ENCODE measurements around the gene XYLB.

Gene XYLB

GRCh38 chr3:38375072-38375471 lies 28.5 kb downstream of the XYLB start:
- no peak overlapping the region for H2BK120ac ChIP-seq (ENCODE audit: low read depth, low read length)
- WGBS, 2 donors (ENCODE audit: extremely low coverage in 2 of 2, insufficient read length in 2 of 2, insufficient replicate concordance in 1 of 2) = no CpG with 5 or more reads among the region's 6 CpGs
- no peak overlapping the region for H3K4me2 ChIP-seq (ENCODE audit: insufficient read depth, low read length, poor library complexity, severe bottlenecking)
- peak overlapping the region; percentile 73 for H4K8ac ChIP-seq (ENCODE audit: low read depth, low read length)
- H3K79me1 ChIP-seq (ENCODE audit: low read depth, low read length) = no peaks in the 10 kb centered on the region
- no peak overlapping the region for H3K23ac ChIP-seq (ENCODE audit: low read depth, low read length, poor library complexity)
- peak overlapping the region; percentile 12 for H3K18ac ChIP-seq (ENCODE audit: low read length)
- no peak overlapping the region for H3K14ac ChIP-seq (ENCODE audit: low read length)
- no peak overlapping the region for H2AK5ac ChIP-seq (ENCODE audit: low read depth, low read length)
- no peak overlapping the region for H2BK12ac ChIP-seq (ENCODE audit: low read length)
- no peaks in the 10 kb centered on the region for H3K9me3 ChIP-seq (replicated peaks in 1 of 2; ENCODE audit: control insufficient read depth in 2 of 2, insufficient read depth in 1 of 2, low read depth in 1 of 2, low read length in 2 of 2)
- no peak overlapping the region for H2BK15ac ChIP-seq (ENCODE audit: low read length)
- H2AFZ ChIP-seq (ENCODE audit: low read length) = no peak overlapping the region
- H3K4me3 ChIP-seq (ENCODE audit: low read length in 2 of 2) = peak overlapping the region in 1 of 2 donors; percentile 10
- no peak for DNase-seq (ENCODE audit: low spot score)
- no peak overlapping the region for H3K4ac ChIP-seq (ENCODE audit: low read length)
- H3K9ac ChIP-seq (ENCODE audit: low read depth, low read length, poor library complexity) = peak overlapping the region; percentile 21
- no peak overlapping the region for H4K91ac ChIP-seq (ENCODE audit: low read depth, low read length, poor library complexity)
- H3K27me3 ChIP-seq (ENCODE audit: control insufficient read depth in 3 of 3, insufficient read depth in 3 of 3, low read depth in 1 of 3, low read length in 3 of 3) = no peaks in the 10 kb centered on the region
- H3K27ac ChIP-seq (replicated peaks; ENCODE audit: low read length) = no peak overlapping the region
- H3K4me1 ChIP-seq (ENCODE audit: control insufficient read depth in 2 of 2, insufficient read depth in 1 of 2, low read depth in 1 of 2, low read length in 2 of 2) = no peaks in the 10 kb centered on the region
- no peak overlapping the region for H2BK5ac ChIP-seq (ENCODE audit: low read length)
- H3K36me3 ChIP-seq (replicated peaks in 1 of 2; ENCODE audit: control insufficient read depth in 2 of 2, insufficient read depth in 2 of 2, low read length in 2 of 2) = peaks cover 17 to 94% of the 10 kb centered on the region in 2 donors

GRCh38 chr3:38375488-38376097 lies 29.0 kb downstream of the XYLB start:
- Histone ChIP-seq H2BK12ac (ENCODE audit: low read length) (no peak overlapping the region), H3K4ac (ENCODE audit: low read length) (no peak overlapping the region), H2BK120ac (ENCODE audit: low read depth, low read length) (no peak overlapping the region), H3K9me3 (replicated peaks in 1 of 2; ENCODE audit: control insufficient read depth in 2 of 2, insufficient read depth in 1 of 2, low read depth in 1 of 2, low read length in 2 of 2) (no peaks in the 10 kb centered on the region), H4K8ac (ENCODE audit: low read depth, low read length) (no peak overlapping the region), H3K27ac (replicated peaks; ENCODE audit: low read length) (no peak overlapping the region), H3K4me3 (ENCODE audit: low read length in 2 of 2) (no peak overlapping the region), H2BK5ac (ENCODE audit: low read length) (no peak overlapping the region), H2AK5ac (ENCODE audit: low read depth, low read length) (no peak overlapping the region), H3K14ac (ENCODE audit: low read length) (no peak overlapping the region), H2BK15ac (ENCODE audit: low read length) (no peak overlapping the region), H3K4me1 (ENCODE audit: control insufficient read depth in 2 of 2, insufficient read depth in 1 of 2, low read depth in 1 of 2, low read length in 2 of 2) (no peaks in the 10 kb centered on the region), H3K18ac (ENCODE audit: low read length) (no peak overlapping the region), H3K79me1 (ENCODE audit: low read depth, low read length) (no peaks in the 10 kb centered on the region), H3K36me3 (replicated peaks in 1 of 2; ENCODE audit: control insufficient read depth in 2 of 2, insufficient read depth in 2 of 2, low read length in 2 of 2) (peaks cover 19 to 94% of the 10 kb centered on the region in 2 donors), H3K27me3 (ENCODE audit: control insufficient read depth in 3 of 3, insufficient read depth in 3 of 3, low read depth in 1 of 3, low read length in 3 of 3) (no peaks in the 10 kb centered on the region), H3K4me2 (ENCODE audit: insufficient read depth, low read length, poor library complexity, severe bottlenecking) (no peak overlapping the region), H3K23ac (ENCODE audit: low read depth, low read length, poor library complexity) (no peak overlapping the region), H2AFZ (ENCODE audit: low read length) (no peak overlapping the region), H4K91ac (ENCODE audit: low read depth, low read length, poor library complexity) (no peak overlapping the region), H3K9ac (ENCODE audit: low read depth, low read length, poor library complexity) (no peak overlapping the region)
- DNase-seq (ENCODE audit: low spot score) = no peak
- no CpG with 5 or more reads among the region's 8 CpGs for WGBS, 2 donors (ENCODE audit: extremely low coverage in 2 of 2, insufficient read length in 2 of 2, insufficient replicate concordance in 1 of 2)

- Histone ChIP-seq H3K4me2 (ENCODE audit: insufficient read depth, low read length, poor library complexity, severe bottlenecking) (no peak overlapping the region), H2BK15ac (ENCODE audit: low read length) (no peak overlapping the region), H3K79me1 (ENCODE audit: low read depth, low read length) (no peaks in the 10 kb centered on the region), H4K8ac (ENCODE audit: low read depth, low read length) (no peak overlapping the region), H2AK5ac (ENCODE audit: low read depth, low read length) (no peak overlapping the region), H3K14ac (ENCODE audit: low read length) (no peak overlapping the region), H3K18ac (ENCODE audit: low read length) (no peak overlapping the region), H3K4me1 (ENCODE audit: control insufficient read depth in 2 of 2, insufficient read depth in 1 of 2, low read depth in 1 of 2, low read length in 2 of 2) (no peaks in the 10 kb centered on the region), H2BK5ac (ENCODE audit: low read length) (no peak overlapping the region), H3K27me3 (ENCODE audit: control insufficient read depth in 3 of 3, insufficient read depth in 3 of 3, low read depth in 1 of 3, low read length in 3 of 3) (no peaks in the 10 kb centered on the region), H2AFZ (ENCODE audit: low read length) (no peak overlapping the region), H2BK120ac (ENCODE audit: low read depth, low read length) (no peak overlapping the region), H2BK12ac (ENCODE audit: low read length) (no peak overlapping the region), H4K91ac (ENCODE audit: low read depth, low read length, poor library complexity) (no peak overlapping the region), H3K9me3 (replicated peaks in 1 of 2; ENCODE audit: control insufficient read depth in 2 of 2, insufficient read depth in 1 of 2, low read depth in 1 of 2, low read length in 2 of 2) (no peaks in the 10 kb centered on the region), H3K27ac (replicated peaks; ENCODE audit: low read length) (no peak overlapping the region), H3K4me3 (ENCODE audit: low read length in 2 of 2) (no peak overlapping the region), H3K9ac (ENCODE audit: low read depth, low read length, poor library complexity) (no peak overlapping the region), H3K36me3 (replicated peaks in 1 of 2; ENCODE audit: control insufficient read depth in 2 of 2, insufficient read depth in 2 of 2, low read length in 2 of 2) (peaks cover 19 to 93% of the 10 kb centered on the region in 2 donors), H3K4ac (ENCODE audit: low read length) (no peak overlapping the region), H3K23ac (ENCODE audit: low read depth, low read length, poor library complexity) (no peak overlapping the region)
- DNase-seq (ENCODE audit: low spot score) = no peak
- WGBS, 2 donors (ENCODE audit: extremely low coverage in 2 of 2, insufficient read length in 2 of 2, insufficient replicate concordance in 1 of 2) = no CpG with 5 or more reads among the region's 8 CpGs
Measured at GRCh38 chr3:38376098-38376816, 29.7 kb downstream of the XYLB start.

- H2BK15ac ChIP-seq (ENCODE audit: low read length) = no peak overlapping the region
Measured at GRCh38 chr3:38379201-38379770, 32.7 kb downstream of the XYLB start.

More at GRCh38 chr3:38379201-38379770, 32.7 kb downstream of the XYLB start:
- H3K27ac ChIP-seq (replicated peaks; ENCODE audit: low read length) = no peak overlapping the region
- no peaks in the 10 kb centered on the region for H3K27me3 ChIP-seq (ENCODE audit: control insufficient read depth in 3 of 3, insufficient read depth in 3 of 3, low read depth in 1 of 3, low read length in 3 of 3)
- H2AK5ac ChIP-seq (ENCODE audit: low read depth, low read length) = no peak overlapping the region
- H3K4ac ChIP-seq (ENCODE audit: low read length) = no peak overlapping the region
- no peak overlapping the region for H3K4me2 ChIP-seq (ENCODE audit: insufficient read depth, low read length, poor library complexity, severe bottlenecking)
- H2BK120ac ChIP-seq (ENCODE audit: low read depth, low read length) = no peak overlapping the region
- no peaks in the 10 kb centered on the region for H3K4me1 ChIP-seq (ENCODE audit: control insufficient read depth in 2 of 2, insufficient read depth in 1 of 2, low read depth in 1 of 2, low read length in 2 of 2)
- WGBS, 2 donors (ENCODE audit: extremely low coverage in 2 of 2, insufficient read length in 2 of 2, insufficient replicate concordance in 1 of 2) = no CpG with 5 or more reads among the region's 7 CpGs
- peaks cover 12 to 74% of the 10 kb centered on the region in 2 donors for H3K36me3 ChIP-seq (replicated peaks in 1 of 2; ENCODE audit: control insufficient read depth in 2 of 2, insufficient read depth in 2 of 2, low read length in 2 of 2)
- H2BK12ac ChIP-seq (ENCODE audit: low read length) = no peak overlapping the region
- H2BK5ac ChIP-seq (ENCODE audit: low read length) = no peak overlapping the region
- no peak overlapping the region for H3K18ac ChIP-seq (ENCODE audit: low read length)
- no peaks in the 10 kb centered on the region for H3K79me1 ChIP-seq (ENCODE audit: low read depth, low read length)
- no peak overlapping the region for H4K91ac ChIP-seq (ENCODE audit: low read depth, low read length, poor library complexity)
- peaks cover 0 to 3% of the 10 kb centered on the region in 2 donors for H3K9me3 ChIP-seq (replicated peaks in 1 of 2; ENCODE audit: control insufficient read depth in 2 of 2, insufficient read depth in 1 of 2, low read depth in 1 of 2, low read length in 2 of 2)
- H2AFZ ChIP-seq (ENCODE audit: low read length) = no peak overlapping the region
- DNase-seq (ENCODE audit: low spot score) = no peak
- no peak overlapping the region for H3K14ac ChIP-seq (ENCODE audit: low read length)
- H3K4me3 ChIP-seq (ENCODE audit: low read length in 2 of 2) = no peak overlapping the region
- no peak overlapping the region for H3K23ac ChIP-seq (ENCODE audit: low read depth, low read length, poor library complexity)
- no peak overlapping the region for H3K9ac ChIP-seq (ENCODE audit: low read depth, low read length, poor library complexity)
- H4K8ac ChIP-seq (ENCODE audit: low read depth, low read length) = no peak overlapping the region
